GM18499 (cell line): ENCODE results near the gene KANK2.
"Not testable (repeated sequence)": the region's sequence is repeated elsewhere in the genome, so short reads cannot be mapped to it uniquely, and the experiment has no call there.

Experiments
- ATAC-seq: cut with Tn5 transposase; IDR thresholded peaks from one replicate; pipeline ENCODE4 v1.9.1; 2021; ENCODE audit warnings: moderate number of reproducible peaks; ENCODE audit not compliant: insufficient read depth, unreplicated experiment

Gene KANK2

DNA sequence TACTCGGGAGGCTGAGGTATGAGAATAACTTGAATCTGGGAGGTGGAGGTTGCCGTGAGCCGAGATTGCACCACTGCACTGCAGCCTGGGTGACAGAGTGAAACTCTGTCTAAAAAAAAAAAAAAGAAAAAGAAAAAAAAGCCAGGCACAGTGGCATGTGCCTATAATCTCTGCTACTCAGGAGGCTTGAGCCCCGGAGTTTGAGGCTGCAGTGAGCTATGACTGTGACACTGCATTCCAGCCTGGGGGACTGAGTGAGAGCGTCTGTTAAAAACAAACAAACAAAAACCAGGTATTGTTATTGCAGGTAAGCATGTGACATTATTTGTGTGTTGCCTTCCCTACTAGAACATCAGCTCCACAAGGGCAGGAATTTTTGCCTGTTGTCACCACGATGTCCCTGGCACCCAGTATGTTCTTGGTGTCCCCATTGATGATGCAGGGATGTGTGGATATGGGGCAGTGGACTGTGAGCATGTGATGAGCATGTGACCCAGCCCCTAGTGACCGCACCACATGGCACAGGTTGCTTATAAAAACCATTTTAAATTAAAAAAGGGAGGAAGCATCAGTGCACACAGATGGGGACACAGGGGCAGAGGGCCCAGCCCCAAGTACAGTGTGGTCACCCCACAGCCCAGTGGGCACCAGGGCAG is 1.6 kb upstream of the KANK2 start:
- ATAC-seq = no peak

DNA sequence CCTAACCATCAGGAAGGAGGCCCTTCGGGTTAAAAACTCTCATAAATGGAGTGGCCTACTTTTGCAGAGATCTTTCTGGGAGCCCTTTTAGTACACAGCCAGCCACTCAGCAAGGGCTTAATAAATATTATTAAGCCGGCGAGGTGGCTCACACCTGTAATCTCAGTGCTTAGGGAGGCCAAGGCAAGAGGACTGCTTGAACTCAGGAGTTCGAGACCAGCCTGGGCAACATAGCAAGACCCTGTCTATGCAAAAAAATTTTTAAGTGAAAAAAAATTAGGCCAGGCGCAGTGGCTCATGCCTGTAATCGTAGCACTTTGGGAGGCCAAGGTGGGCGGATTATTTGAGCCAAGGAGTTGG is 810 bp upstream of the KANK2 start:
- no peak for ATAC-seq

DNA sequence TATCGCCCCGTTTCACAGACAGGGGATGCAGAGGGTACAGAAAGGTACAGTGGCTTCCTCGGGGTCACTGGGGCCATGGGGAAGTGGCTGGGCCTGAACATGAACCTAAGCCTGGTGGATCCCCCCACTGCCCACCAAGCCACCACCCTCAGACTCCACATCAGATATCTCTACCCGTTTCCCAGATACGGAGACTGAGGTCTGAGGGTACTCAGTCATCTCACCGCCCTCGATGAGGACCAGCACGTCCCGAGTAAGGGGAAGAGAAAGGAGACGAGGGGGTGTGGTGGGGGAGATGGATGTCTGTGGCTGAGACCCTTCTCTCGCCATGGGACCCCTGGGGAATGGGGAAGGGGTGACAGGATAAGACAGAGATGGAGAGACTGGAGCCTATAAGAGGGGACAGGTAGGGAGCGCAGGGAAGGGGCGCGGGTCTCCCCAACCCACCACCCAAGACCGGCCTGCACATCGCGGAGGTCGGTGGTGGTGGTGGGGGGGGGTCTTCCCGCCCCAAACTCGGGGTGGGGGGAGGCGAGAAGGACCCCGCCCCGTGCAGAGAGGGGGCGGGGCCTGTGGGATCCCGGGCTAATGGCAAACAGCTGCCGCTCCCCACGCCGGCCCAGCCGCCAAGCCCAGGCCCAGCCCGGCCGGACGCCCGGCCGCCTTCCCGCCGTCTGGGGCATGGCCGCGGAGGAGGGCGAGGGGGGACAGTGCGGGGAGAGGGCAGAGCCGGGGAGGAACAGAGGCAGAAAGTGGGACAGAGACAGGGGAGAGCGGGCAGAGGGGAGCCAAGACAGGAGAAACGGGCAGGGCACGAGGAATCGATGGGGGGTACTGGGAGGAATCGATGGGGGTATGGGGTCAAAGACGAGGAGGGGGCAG is 698 bp downstream of the KANK2 start:
- no peak for ATAC-seq

DNA sequence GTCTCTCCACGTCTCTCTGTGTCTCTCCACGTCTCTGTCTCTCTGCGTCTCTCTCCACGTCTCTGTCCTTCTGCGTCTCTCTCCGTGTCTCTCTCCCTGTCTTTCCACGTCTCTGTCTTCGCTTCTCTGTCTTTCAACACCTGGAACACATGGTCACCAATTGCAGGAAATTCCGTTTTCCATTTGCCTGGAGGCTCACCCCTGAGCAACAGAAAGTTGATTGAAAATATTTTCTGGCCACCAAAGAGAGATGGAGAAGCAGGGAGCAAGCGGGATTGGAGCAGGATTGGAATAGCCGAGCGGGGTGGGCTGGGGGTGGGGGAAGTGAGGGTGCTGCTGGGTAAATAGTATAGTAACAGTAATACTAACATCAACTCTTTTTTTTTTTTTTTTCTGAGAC is 1.7 kb downstream of the KANK2 start:
- no peak for ATAC-seq

DNA sequence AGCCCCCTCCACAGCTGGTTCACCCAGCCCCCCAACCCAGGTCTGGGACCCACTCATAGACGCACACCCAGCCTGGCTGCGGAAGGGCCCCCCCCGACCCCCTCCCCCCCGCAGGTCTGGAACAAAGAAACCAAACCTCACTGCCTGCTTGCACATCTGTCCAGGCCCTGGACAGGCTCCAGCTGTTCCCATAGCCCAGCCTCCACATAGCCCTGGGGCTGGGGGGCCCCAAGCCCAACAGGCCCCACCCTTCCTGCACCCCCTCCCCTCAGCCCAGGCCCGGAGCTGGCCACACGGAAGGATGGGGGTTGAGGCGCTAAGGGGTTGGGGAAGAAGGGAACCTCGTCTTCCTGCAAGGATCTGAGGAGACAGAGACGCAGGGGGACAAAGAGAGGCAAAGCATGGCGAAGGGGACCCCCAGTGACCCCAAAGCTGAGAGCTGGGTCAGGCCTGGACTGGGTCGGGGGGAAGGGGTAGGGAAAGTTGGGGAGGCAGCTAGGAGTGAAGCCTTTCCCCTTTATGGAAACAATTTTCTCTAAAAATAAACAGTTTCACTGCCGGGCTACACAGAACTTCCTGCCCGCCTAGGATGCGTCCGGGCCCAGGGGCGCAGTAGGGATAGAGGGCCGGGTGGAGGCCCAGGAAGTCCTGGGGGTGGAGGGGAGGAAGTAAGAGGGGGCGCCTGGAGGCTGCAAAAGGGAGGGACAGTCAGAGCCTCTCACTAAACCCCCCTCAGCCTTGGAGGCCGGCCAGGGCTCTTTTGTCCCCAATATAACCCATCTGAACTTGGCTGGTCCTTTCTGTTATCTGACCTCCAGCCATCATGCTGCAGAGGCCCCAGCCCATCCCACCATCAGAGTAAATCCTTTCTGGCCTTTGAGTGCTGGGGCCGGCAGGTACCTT is 2.4 kb downstream of the KANK2 start:
- ATAC-seq = no peak

DNA sequence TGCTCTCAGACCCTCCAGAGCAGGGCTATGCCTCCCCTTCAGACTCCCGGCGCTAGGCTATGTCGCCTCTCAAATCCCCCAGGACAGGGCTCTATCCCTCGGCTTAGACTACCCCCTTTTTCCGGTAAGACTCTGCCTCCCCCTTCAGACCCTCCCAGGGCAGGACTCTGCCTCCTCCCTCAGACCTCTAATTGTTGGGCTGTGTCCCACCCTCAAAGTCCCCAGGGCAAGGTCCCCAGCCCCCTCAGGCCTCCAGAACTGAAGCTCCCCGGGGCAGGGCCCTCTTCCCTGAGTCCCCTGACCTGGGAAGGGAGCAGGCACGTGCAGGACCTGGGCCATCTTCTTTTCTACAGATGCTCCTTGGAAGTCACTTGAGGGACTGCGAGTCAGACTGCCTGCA is 3.2 kb downstream of the KANK2 start:
- ATAC-seq = no peak

DNA sequence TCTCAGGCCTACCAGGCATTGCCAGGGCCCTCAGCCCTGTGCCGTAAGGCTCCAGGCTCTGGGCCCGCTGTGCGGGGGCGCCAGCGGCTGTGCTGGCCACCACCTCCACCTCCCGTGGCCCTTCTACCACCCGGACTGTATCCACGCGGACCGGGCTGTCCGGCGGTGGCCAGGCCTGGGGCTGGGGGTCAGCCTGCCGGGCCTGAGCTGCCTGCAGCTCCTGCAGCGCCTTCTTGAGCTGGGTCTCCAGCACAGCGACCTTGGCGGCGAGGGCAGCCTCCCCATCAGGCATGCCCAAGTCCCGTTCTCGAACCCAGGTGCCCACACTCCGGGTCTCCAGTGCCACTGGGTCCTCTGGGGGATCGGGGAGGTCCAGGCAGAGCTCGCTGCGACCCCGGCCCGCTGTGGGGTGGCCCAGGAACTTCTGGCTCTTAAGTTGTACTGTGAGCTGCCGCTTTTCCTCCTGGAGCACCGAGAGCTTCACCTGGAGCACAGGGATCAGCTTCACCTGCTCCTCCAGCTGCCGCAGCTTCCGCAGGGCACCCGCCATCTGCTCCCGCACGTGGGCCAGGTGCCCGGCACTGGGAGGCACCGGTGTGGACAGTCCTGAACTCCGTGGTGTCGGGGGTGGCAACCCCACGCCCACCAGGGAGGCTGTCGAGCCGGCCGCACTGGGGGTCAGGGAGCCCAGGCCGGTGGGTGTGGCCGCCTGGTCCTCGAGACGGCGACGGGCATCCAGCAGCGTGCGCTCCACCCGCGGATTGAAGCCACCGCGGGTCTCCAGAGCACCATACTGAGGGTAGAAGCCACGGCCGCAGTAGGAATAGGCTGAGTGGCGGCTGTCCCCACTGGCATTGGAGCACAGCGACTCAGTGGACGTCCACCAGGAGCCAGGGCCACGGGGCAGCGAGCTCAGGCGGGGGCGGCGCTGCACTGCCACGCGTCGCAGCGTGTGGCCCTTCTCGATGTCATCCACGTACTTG is 4.1 kb downstream of the KANK2 start:
- no peak for ATAC-seq

DNA sequence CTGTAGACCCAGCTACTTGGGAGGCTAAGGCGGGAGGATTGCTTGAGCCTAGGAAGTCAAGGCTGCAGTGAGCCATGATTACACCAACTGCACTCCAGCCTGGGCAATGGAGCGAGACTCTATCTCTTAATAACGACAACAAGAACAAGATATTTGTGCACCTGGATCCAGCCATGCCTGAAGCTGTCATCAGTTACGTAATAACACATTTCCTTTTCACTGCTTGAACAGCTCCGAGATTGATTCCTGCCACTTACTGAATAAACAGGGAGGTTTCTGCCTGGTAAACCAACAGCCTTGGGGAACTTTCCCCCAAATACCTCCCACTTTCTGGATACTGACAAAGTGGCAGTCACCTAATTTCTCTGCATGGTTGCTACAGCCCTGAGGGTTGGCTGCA is 5.4 kb downstream of the KANK2 start:
- no peak for ATAC-seq

DNA sequence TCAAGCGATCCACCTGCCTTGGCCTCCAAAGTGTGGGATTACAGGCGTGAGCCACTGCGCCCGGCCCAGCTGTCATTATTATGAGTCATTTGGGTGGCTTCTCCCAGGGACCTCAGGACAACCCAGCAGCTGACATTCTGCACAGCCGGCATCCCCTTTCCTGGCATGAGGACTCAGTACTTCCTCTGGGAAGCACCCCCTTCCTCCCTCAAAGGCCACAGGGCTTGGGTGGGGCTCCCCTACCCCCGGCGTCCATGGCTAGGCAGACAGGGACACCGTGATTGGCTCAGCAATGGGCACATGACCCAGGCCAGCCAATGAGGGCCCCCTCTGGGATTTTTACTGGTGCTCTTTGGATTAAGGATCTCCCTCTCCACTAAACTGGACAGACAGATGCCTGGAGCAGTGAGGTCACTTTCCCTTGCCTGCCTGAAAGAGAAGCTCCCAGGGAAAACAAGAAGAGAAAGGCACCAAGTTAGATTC is 6.0 kb downstream of the KANK2 start:
- no peak for ATAC-seq

DNA sequence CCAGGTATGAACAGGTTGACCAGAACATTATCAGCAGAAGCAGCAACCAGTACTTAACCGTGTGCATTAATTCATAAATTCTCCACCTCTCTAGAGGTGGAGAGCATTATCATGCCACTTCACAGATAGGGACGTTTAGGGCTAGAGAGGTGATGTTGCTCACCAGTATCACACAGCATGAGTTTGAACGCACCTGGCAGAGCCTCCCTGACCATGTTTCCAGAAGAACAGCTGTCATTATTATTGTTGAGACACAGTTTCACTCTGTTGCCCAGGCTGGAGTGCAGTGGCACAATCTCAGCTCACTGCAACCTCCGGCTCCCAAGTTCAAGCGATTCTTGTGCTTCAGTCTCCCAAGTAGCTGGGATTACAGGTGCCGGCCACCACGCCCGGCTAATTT is 6.8 kb downstream of the KANK2 start:
- ATAC-seq = no peak

DNA sequence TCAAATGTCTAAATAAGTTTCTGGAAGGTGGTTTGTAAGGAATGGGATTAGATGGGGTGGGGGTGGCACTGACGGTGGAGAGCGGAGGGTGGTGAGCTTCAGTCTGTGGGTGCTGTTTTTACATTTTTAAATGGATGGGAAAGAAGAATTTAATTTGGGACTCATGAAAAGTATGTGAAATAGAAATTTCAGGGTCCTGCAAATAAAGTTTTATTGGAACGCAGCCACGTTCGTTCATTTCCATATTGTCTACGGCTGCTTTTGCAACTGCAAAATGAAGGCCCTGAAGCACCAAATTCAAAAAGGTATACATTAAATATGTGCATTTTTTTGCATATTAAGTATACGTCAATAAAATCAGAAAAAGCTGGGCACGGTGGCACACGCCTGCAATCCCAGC is 9.9 kb downstream of the KANK2 start:
- no peak for ATAC-seq

DNA sequence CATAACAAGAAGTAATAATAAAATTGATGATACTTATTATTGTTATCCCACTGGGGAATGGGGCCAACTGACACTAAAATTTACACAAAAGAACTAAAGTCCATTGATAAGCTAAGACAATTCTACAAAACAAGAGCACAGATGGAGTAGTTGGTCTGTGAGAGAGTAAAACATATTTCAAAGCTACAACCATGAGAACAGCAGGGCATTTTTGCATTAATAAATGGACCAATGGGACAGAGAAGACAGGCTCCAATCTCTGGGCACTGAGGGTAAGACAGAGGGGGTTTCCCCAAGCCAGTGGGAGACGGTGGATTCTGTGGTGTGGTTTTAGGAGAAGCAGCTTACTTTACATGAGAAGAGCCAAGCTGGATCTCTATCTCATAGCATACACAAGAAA is 14.4 kb downstream of the KANK2 start:
- no peak for ATAC-seq

DNA sequence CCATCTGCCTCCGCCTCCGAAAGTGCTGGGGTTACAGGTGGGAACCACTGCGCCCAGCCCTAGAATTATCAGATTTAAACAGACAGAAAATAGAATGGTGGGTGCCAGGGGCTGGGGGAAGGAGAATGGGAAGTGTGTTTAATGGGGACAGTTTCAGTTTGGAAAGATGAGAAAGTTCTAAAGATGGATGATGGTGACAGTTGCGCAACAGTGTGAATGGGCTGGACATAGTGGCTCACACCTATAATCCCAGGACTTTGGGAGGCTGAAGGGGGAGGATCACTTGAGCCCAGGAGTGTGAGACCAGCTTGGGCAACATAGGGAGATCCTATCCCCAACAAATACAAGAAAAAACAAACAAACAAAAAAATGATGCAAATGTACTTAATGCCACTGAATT is 15.9 kb downstream of the KANK2 start:
- no peak for ATAC-seq

DNA sequence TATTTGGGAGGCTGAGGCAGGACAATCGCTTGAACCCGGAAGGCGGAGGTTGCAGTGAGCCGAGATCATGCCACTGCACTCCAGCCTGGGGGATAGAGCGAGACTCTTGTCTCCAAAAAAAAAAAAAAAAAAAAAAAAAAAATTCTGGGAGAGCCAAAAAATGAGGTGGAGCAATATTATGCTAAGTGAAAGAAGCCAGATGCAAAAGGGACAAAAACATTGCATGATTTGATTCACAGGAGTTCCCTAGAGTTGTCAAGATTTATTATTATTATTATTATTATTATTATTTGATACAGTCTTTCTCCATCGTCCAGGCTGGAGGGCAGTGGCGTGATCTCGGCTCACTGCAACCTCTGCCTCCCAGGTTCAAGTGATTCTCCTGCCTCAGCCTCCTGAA is 16.4 kb downstream of the KANK2 start:
- not testable (repeated sequence) for ATAC-seq

DNA sequence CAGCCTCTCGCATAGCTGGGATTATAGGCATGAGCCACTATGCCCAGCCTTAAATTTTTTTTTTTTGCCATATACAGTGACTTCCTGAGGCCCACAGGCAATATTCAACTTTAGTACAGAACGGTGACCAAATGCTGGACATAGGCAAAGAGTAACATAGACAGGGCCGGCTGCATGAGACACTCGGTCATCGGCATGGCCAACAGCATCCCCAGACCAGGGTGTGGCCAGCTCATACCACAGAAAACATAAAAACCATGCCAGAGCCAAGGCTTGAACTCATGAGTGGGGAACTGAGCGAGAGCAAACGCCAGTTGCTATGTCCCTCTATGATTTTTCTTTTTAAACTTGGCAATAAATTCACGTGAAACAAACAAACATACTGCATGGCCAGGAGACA is 17.0 kb downstream of the KANK2 start:
- no peak for ATAC-seq

DNA sequence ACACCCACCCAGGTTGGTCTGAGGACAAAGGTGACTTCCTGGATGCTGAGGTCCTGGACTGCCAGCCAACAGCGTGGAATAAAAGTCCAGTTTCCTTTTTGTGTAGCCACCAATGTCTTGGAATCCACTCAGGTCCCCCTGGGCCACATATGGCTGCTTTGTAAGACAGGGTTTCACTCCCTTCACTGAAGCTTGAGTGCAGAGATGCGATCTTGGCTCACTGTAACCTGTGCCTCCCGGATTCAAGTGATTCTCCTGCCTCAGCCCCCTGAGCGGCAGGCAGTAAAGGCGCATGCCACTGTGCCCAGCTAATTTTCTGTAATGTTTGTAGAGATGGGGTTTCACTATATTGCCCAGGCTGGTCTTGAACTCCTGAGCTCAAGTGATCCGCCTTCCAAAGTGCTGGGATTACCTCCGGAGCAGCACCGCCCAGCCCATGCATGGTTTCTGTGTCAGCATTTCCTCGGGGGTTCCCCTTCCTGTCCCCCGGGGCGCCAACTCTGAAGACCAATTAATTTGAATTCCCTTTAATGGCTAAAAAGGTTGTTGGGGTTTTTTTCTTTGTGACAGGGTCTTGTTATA is 17.5 kb downstream of the KANK2 start:
- ATAC-seq = no peak

DNA sequence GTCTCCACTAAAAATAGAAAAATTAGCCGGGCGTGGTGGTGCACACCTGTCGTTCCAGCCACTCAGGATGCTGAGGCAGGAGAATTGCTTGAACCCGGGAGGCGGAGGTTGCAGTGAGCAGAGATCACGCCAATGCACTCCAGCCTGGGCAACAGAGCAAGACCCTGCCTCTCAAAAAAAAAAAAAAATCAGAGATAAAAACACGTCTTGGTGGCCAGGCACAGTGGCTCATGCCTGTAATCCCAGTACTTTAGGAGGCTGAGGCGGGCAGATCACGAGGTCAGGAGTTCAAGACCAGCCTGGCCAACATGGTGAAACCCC is 18.2 kb downstream of the KANK2 start:
- ATAC-seq = not testable (repeated sequence)

DNA sequence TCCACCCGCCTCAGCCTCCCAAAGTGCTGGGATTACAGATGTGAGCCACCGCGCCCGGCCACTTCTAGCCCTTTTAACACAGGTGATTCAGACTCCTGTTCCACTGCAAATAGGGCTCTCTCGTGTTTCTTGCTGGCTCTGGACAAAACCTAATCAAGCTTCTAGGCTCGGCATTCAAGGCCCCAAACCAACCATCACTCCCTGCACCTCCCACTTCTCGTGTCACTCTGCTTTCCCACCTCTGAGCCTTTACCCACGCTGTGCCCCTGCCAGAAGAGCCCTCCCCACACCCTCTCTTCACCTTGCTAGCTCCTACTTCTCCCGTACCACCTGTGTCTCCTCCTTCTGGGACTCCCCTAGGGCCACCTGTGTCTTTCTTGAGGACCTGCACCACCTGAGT is 19.8 kb downstream of the KANK2 start:
- no peak for ATAC-seq

DNA sequence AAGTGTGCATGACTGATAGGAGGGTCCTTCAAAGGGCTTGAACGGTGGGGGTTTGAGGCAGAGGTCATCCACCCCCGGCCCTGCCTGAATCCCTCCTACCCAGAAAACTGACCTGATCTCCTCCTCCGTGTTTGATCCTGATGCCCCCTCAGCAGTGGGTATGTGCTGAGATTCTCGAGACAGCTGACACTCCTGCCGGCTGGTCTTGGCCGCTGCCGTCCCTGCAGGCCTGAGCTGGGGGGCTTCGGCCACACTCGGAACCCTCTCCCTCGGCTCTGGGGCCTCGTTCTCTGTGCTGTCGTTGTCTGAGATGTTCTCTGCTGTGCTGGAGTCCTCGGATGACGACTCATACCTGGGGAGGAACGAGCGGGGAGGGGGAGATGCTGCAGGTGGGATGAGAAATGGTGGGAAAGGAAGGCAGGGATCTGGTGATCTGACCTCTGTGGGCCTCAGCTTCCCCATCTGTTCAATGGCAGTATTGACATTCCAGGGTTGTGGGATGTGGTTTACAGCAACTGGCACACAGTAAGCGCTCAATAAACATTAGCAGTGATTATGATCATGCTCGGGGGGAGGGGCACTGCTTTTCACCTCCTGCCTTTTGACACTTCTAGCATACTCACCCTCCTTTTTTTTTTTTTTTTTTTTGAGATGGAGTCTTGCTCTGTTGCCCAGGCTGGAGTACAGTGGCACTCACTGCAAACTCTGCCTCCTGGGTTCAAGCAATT is 20.7 kb downstream of the KANK2 start:
- ATAC-seq = no peak
